H1 (cell line): ENCODE results near the gene PPP1R3F. TPM values are rescaled to one million over a fixed set of nuclear protein-coding genes. Genes with fewer than 3 reads are reported as not detected.

Experiments used
- CTCF ChIA-PET: fragments of 300-600 bp; sonication (Branson Sonifier 250); formaldehyde crosslinking; loops from one replicate; lab custom pipeline; 2021; ENCODE audit not compliant: partially characterized antibody; lab: Charles Lee
- POLR2A ChIA-PET: fragments of 300-600 bp; sonication (Branson Sonifier 250); formaldehyde crosslinking; loops from one replicate; lab custom pipeline; 2021; ENCODE audit warnings: inconsistent platforms; ENCODE audit not compliant: partially characterized antibody; lab: Charles Lee
- DNase-seq, 2 experiments: peaks; one replicate each; pipeline versions ENCODE4 v3.0.0 to v3.0.0-alpha.2; 2010 to 2022; ENCODE audit warnings: low spot score in 2 of 2, low read depth in 1 of 2, mixed read lengths in 1 of 2
- FAIRE-seq: peaks from 2 replicates; lab custom pipeline; 2011; peaks lifted over from hg19 to GRCh38; lab: Jason Lieb, UNC
- H2AFZ ChIP-seq: 2 replicates; pipeline ENCODE4 v1.8.1; 2012; ENCODE audit warnings: low read length, inconsistent platforms
- H2AK5ac ChIP-seq: 2 replicates; pipeline ENCODE4 v1.6.1; 2013; ENCODE audit warnings: low read depth, low read length
- H2BK120ac ChIP-seq: replicated peaks from 2 replicates; pipeline ENCODE3; 2013; ENCODE audit warnings: low read depth, low read length, inconsistent platforms
- H2BK12ac ChIP-seq: 2 replicates; pipeline ENCODE4 v1.6.1; 2013; ENCODE audit warnings: low read depth, low read length
- H2BK15ac ChIP-seq: 2 replicates; pipeline ENCODE4 v1.6.1; 2013; ENCODE audit warnings: low read length
- H2BK20ac ChIP-seq: 2 replicates; pipeline ENCODE4 v1.6.1; 2013; ENCODE audit warnings: low read length
- H2BK5ac ChIP-seq: 2 replicates; pipeline ENCODE4 v1.6.1; 2013; ENCODE audit warnings: low read depth, low read length
- H3K14ac ChIP-seq: 2 replicates; pipeline ENCODE4 v1.6.1; 2013; ENCODE audit warnings: inconsistent platforms; ENCODE audit not compliant: insufficient read length
- H3K18ac ChIP-seq: 2 replicates; pipeline ENCODE4 v1.6.1; 2013; ENCODE audit warnings: low read length; ENCODE audit errors: extremely low read depth
- H3K23ac ChIP-seq: 2 replicates; pipeline ENCODE4 v1.6.1; 2013; ENCODE audit warnings: inconsistent platforms; ENCODE audit not compliant: insufficient read length
- H3K23me2 ChIP-seq: 2 replicates; pipeline ENCODE4 v1.6.1; 2013; ENCODE audit warnings: low read depth, low read length
- H3K27ac ChIP-seq: 2 replicates; pipeline ENCODE4 v1.6.1; 2011; ENCODE audit warnings: low read depth, low read length, inconsistent platforms
- H3K27me3 ChIP-seq, 4 experiments: replicated peaks in 1 of 4; 1 replicate in 1 of 4; 2 replicates in 3 of 4; pipeline versions ENCODE4 v1.6.1 to v1.8.1; 2011 to 2013; ENCODE audit warnings: low read length in 3 of 4, mild to moderate bottlenecking in 3 of 4, inconsistent platforms in 2 of 4, mixed read lengths in 2 of 4, moderate library complexity in 1 of 4; ENCODE audit not compliant: control insufficient read depth in 3 of 4, insufficient read depth in 3 of 4; ENCODE audit errors: extremely low read depth in 1 of 4
- H3K36me3 ChIP-seq, 4 experiments: 2 replicates each; pipeline versions ENCODE4 v1.6.1 to v1.8.1; 2011 to 2013; ENCODE audit warnings: mild to moderate bottlenecking in 4 of 4, low read length in 3 of 4, moderate library complexity in 2 of 4, control low read depth in 1 of 4, inconsistent platforms in 1 of 4; ENCODE audit not compliant: insufficient read depth in 4 of 4, control insufficient read depth in 2 of 4
- H3K4ac ChIP-seq: replicated peaks from 2 replicates; pipeline ENCODE3; 2013; ENCODE audit warnings: low read length, low read depth, mixed read lengths, inconsistent platforms; ENCODE audit not compliant: insufficient read length
- H3K4me1 ChIP-seq, 4 experiments: replicated peaks in 1 of 4; 1 replicate in 1 of 4; 2 replicates in 3 of 4; pipeline versions ENCODE4 v1.6.1 to v1.8.1; 2011 to 2013; ENCODE audit warnings: low read length in 3 of 4, inconsistent platforms in 2 of 4, mixed read lengths in 1 of 4; ENCODE audit not compliant: insufficient read depth in 4 of 4, control insufficient read depth in 3 of 4
- H3K4me2 ChIP-seq, 2 experiments: 2 replicates each; pipeline versions ENCODE4 v1.6.1 to v1.8.1; 2011 to 2013; ENCODE audit warnings: low read depth in 2 of 2, low read length in 2 of 2, control low read depth in 1 of 2, inconsistent platforms in 1 of 2, mild to moderate bottlenecking in 1 of 2; ENCODE audit not compliant: insufficient read depth in 1 of 2
- H3K4me3 ChIP-seq, 4 experiments: fragments of 200-600, 300-600 bp in 1 of 4; sonication (generic), shearing (Covaris generic), sonication (Bioruptor Twin) in 1 of 4; 2 replicates each; pipeline versions ENCODE4 v1.5.1 to v1.8.1; 2011 to 2016; ENCODE audit warnings: low read length in 4 of 4, low read depth in 3 of 4, control low read depth in 2 of 4, inconsistent platforms in 2 of 4, mild to moderate bottlenecking in 2 of 4, mixed read lengths in 1 of 4, moderate library complexity in 1 of 4; ENCODE audit not compliant: insufficient read depth in 2 of 4; ENCODE audit errors: extremely low read depth in 1 of 4
- H3K56ac ChIP-seq: replicated peaks from 2 replicates; pipeline ENCODE3; 2013; ENCODE audit warnings: low read depth, mild to moderate bottlenecking, mixed read lengths, low read length, inconsistent platforms; ENCODE audit not compliant: insufficient read length
- H3K79me1 ChIP-seq: 2 replicates; pipeline ENCODE4 v1.6.1; 2013; ENCODE audit warnings: low read depth, low read length, control low read depth
- H3K79me2 ChIP-seq, 2 experiments: 2 replicates each; pipeline versions ENCODE4 v1.6.1 to v1.8.1; 2012 to 2013; ENCODE audit warnings: low read length in 2 of 2, mild to moderate bottlenecking in 2 of 2, inconsistent platforms in 1 of 2; ENCODE audit not compliant: insufficient read depth in 2 of 2, control insufficient read depth in 1 of 2
- H3K9ac ChIP-seq, 4 experiments: replicated peaks in 1 of 4; 1 replicate in 1 of 4; 2 replicates in 3 of 4; pipeline versions ENCODE4 v1.6.1 to v1.8.1; 2011 to 2013; ENCODE audit warnings: low read depth in 3 of 4, low read length in 3 of 4, control low read depth in 2 of 4, mild to moderate bottlenecking in 2 of 4, moderate library complexity in 2 of 4, inconsistent platforms in 1 of 4; ENCODE audit errors: extremely low read depth in 1 of 4
- H3K9me3 ChIP-seq, 2 experiments: 2 replicates each; pipeline versions ENCODE4 v1.6.1 to v1.8.1; 2012 to 2013; ENCODE audit warnings: mild to moderate bottlenecking in 2 of 2, moderate library complexity in 2 of 2, control low read depth in 1 of 2, inconsistent platforms in 1 of 2, low read depth in 1 of 2, low read length in 1 of 2, mixed read lengths in 1 of 2; ENCODE audit not compliant: insufficient read depth in 2 of 2
- H4K20me1 ChIP-seq, 2 experiments: replicated peaks in 1 of 2; 2 replicates each; pipeline versions ENCODE3 to v1.8.1; 2011 to 2013; ENCODE audit warnings: inconsistent platforms in 2 of 2, low read length in 2 of 2, mild to moderate bottlenecking in 1 of 2; ENCODE audit not compliant: insufficient read depth in 2 of 2, control insufficient read depth in 1 of 2
- H4K5ac ChIP-seq: 2 replicates; pipeline ENCODE4 v1.6.1; 2013; ENCODE audit warnings: low read length, low read depth, mixed read lengths, inconsistent platforms; ENCODE audit not compliant: insufficient read length
- H4K8ac ChIP-seq: 2 replicates; pipeline ENCODE4 v1.8.0; 2013; ENCODE audit warnings: mild to moderate bottlenecking, moderate library complexity, low read length, inconsistent platforms; ENCODE audit not compliant: insufficient read depth; ENCODE audit errors: extremely low read depth
- H4K91ac ChIP-seq: replicated peaks from 2 replicates; pipeline ENCODE3; 2013; ENCODE audit warnings: low read length, mixed read lengths, inconsistent platforms; ENCODE audit not compliant: insufficient read length
- CBX5 ChIP-seq: fragments of 300-800, 300-1000 bp; sonication (generic); IDR thresholded peaks from 2 replicates; pipeline ENCODE4 v1.7.1; 2016; ENCODE audit warnings: antibody characterized with exemption, low read length, low read depth
- EP300 ChIP-seq, 2 experiments: IDR thresholded peaks; 1 replicate in 1 of 2; 2 replicates in 1 of 2; pipeline ENCODE4 v1.6.1; 2011 to 2012; ENCODE audit warnings: low read depth in 2 of 2, low read length in 2 of 2, mild to moderate bottlenecking in 2 of 2, borderline replicate concordance in 1 of 2, inconsistent platforms in 1 of 2, moderate library complexity in 1 of 2
- EZH2 ChIP-seq: fragments of 200-600 bp; sonication (generic); IDR thresholded peaks from 2 replicates; pipeline ENCODE4 v1.7.1; 2012; ENCODE audit warnings: low read depth, mild to moderate bottlenecking, moderate library complexity, low read length, inconsistent platforms; ENCODE audit not compliant: severe bottlenecking
- FOSL1 ChIP-seq: IDR thresholded peaks from 2 replicates; pipeline ENCODE4 v1.6.1; 2011; ENCODE audit warnings: mild to moderate bottlenecking, low read depth, low read length, moderate library complexity; ENCODE audit not compliant: insufficient read depth
- KDM1A ChIP-seq: fragments of 200-600, 300-600 bp; sonication (generic); IDR thresholded peaks from 2 replicates; pipeline ENCODE4 v1.7.1; 2016; ENCODE audit warnings: mild to moderate bottlenecking, low read length, borderline replicate concordance
- KDM5A ChIP-seq: fragments of 200-600 bp; IDR thresholded peaks from 2 replicates; pipeline ENCODE4 v1.7.1; 2012; ENCODE audit warnings: mild to moderate bottlenecking, low read length, inconsistent platforms, mixed read lengths
- MAFK ChIP-seq: IDR thresholded peaks from 2 replicates; pipeline ENCODE4 v1.6.1; 2012; ENCODE audit warnings: low read depth, mild to moderate bottlenecking, improper control_type of control experiment, low read length
- RBBP5 ChIP-seq: IDR thresholded peaks from 2 replicates; pipeline ENCODE4 v1.7.1; 2012; ENCODE audit warnings: low read depth, mild to moderate bottlenecking, inconsistent platforms, low read length, moderate library complexity, borderline replicate concordance
- RNF2 ChIP-seq: fragments of 200-900, 300-1000 bp; sonication (generic); IDR thresholded peaks from 2 replicates; pipeline ENCODE4 v1.7.1; 2016; ENCODE audit warnings: borderline replicate concordance, low read depth, mild to moderate bottlenecking, antibody characterized with exemption, low read length; ENCODE audit not compliant: poor library complexity, severe bottlenecking; ENCODE audit errors: missing control alignments
- SIRT6 ChIP-seq: IDR thresholded peaks from one replicate; pipeline ENCODE4 v1.7.1; 2012; ENCODE audit warnings: low read length, inconsistent platforms
- TBP ChIP-seq: IDR thresholded peaks from 2 replicates; pipeline ENCODE4 v1.6.1; 2011; ENCODE audit warnings: low read depth, low read length, improper control_type of control experiment
- TEAD4 ChIP-seq: IDR thresholded peaks from 2 replicates; pipeline ENCODE4 v1.6.1; 2012; ENCODE audit warnings: low read depth, low read length, inconsistent platforms, mixed read lengths
- WGBS, 2 experiments: shearing (Covaris generic) in 1 of 2; methylation state at CpG; one replicate each; pipeline versions ENCODE4 v1.1.6 to v1.1.7; 2013 to 2015; ENCODE audit warnings: low lambda C conversion rate in 2 of 2, mixed read lengths in 2 of 2, inconsistent platforms in 1 of 2, low coverage in 1 of 2, missing lambda C conversion rate in 1 of 2; ENCODE audit not compliant: insufficient replicate concordance in 2 of 2, insufficient coverage in 1 of 2, insufficient read length in 1 of 2; ENCODE audit errors: extremely low coverage in 1 of 2, missing lambda C conversion rate in 1 of 2; 5-methylcytosine and 5-hydroxymethylcytosine counted together
- polyA plus RNA-seq, 7 experiments: library from polyadenylated mRNA; depleted of rRNA in 3 of 7; stranded (reverse) in 5 of 7; unstranded in 2 of 7; fragments of >200 nt in 5 of 7; fragments of 200-250 nt in 2 of 7; gene quantifications; 1 replicate in 5 of 7; 2 replicates in 1 of 7; 4 replicates in 1 of 7; pipeline versions ENCODE4 v1.2.1 to v1.2.3, GENCODE V29; 2011 to 2013; ENCODE audit warnings: missing spikeins in 2 of 7, mixed read lengths in 2 of 7
- total RNA-seq: library from RNA; stranded (reverse); fragmentation: NEBNext Ultra II Directional; extraction: Animal tissue kit (Norgen Biotek cat#: 25700); gene quantifications from 2 replicates; pipeline ENCODE4 v1.2.1, GENCODE V29; 2021
- TF ChIP-seq, protein P1 (sequence below): IDR thresholded peaks from 2 replicates; pipeline ENCODE4 v1.6.1; 2011; ENCODE audit warnings: low read length, improper control_type of control experiment

PPP1R3F gene
- total and polyA plus RNA-seq, 2 of the 8 experiments (the other 6 are each of a cell fraction or from before 2014, with no cell fraction given) = 5.1 to 6.8 TPM

DNA sequence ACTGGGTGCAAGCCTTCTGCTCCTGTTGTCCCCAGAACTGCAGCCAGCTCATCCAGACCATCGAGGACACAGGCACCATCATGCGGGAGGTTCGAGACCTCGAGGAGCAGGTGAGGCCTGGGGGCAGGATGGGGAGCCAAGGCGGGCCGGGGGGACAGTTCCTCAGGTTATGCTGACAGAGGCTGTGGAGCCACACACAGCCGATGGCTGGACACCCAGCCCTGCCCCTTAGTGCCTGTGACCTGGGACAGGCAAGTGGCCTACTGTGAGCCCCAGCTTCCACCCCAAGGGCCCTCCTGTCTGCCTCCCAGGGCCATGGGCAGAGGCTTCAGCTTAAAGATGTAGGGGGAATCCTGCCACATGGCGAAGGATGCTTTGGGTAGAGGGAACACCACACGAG, 20.0 kb upstream of the PPP1R3F start:
- Histone ChIP-seq H3K36me3 (no peaks in the 10 kb centered on the region), H3K56ac (no peak overlapping the region), H3K79me2 (no peaks in the 10 kb centered on the region), H4K91ac (no peak overlapping the region), H2BK12ac (no peak overlapping the region), H2BK15ac (no peak overlapping the region), H4K20me1 (no peaks in the 10 kb centered on the region), H3K18ac (no peak overlapping the region), H4K8ac (no peak overlapping the region), H3K14ac (no peak overlapping the region), H3K27me3 (no peaks in the 10 kb centered on the region), H2BK120ac (no peak overlapping the region), H3K4ac (no peak overlapping the region), H4K5ac (no peak overlapping the region), H3K4me2 (no peak overlapping the region), H3K27ac (no peak overlapping the region), H2AFZ (no peak overlapping the region), H2BK5ac (no peak overlapping the region), H2AK5ac (no peak overlapping the region), H3K23me2 (no peaks in the 10 kb centered on the region; the same call in 1 of the 2 replicates), H3K79me1 (no peaks in the 10 kb centered on the region), H3K9ac (no peak overlapping the region), H3K4me3 (no peak overlapping the region), H3K4me1 (no peaks in the 10 kb centered on the region; a peak in 1 of 7 replicates), H3K23ac (no peak overlapping the region), H2BK20ac (no peak overlapping the region), H3K9me3 (no peaks in the 10 kb centered on the region)
- 88% methylated on average over 4 of the region's 9 CpGs; no CpG with 5 or more reads in 1 of the 2 experiments for WGBS, 2 experiments
- ChIA-PET POLR2A (interaction anchor here (1.0 to 1.2 kb wide), 3 partner anchors 10 to 83 kb away, joined by 3 to 4 read pairs (median 3); no protein-coding TSS in a partner anchor), CTCF (interaction anchor here (1.4 kb wide), 1 partner anchor 57 kb away, joined by 4 read pairs; no protein-coding TSS in a partner anchor)
- FAIRE-seq = no peak
- DNase-seq = no peak
- TF ChIP-seq, protein P1, sequence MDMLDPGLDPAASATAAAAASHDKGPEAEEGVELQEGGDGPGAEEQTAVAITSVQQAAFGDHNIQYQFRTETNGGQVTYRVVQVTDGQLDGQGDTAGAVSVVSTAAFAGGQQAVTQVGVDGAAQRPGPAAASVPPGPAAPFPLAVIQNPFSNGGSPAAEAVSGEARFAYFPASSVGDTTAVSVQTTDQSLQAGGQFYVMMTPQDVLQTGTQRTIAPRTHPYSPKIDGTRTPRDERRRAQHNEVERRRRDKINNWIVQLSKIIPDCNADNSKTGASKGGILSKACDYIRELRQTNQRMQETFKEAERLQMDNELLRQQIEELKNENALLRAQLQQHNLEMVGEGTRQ = no peak
- no peak for TF ChIP-seq SIRT6
- no peak for TF ChIP-seq RNF2
- TF ChIP-seq EP300 (IDR thresholded peaks at IDR 0.05; ENCODE audit: borderline replicate concordance in 1 of 2, low read depth in 2 of 2, low read length in 2 of 2) = no peak
- TF ChIP-seq RBBP5 = no peak
- no peak for TF ChIP-seq TEAD4
- no peak for TF ChIP-seq KDM5A
- TF ChIP-seq TBP = no peak
- no peak for TF ChIP-seq KDM1A
- TF ChIP-seq MAFK = no peak
- TF ChIP-seq FOSL1 = no peak
- TF ChIP-seq CBX5 = no peak
- TF ChIP-seq EZH2 = no peak
